Uterus (tissue), 4 donors: ENCODE data around the gene KIF1B. TPM values are rescaled to one million over a fixed set of nuclear protein-coding genes. Genes with fewer than 3 reads are reported as not detected.
A peak's percentile ranks its signal among the peaks of the same experiment; 100 is the strongest.

ENCODE experiments used
- DNase-seq, 2 donors: peaks; one replicate each; pipeline ENCODE4 v3.0.0-alpha.2; 2019 to 2020
- H3K27ac ChIP-seq, 2 donors: fragments of 200-600 bp; sonication (generic); 1 replicate in 1 of 2; 2 replicates in 1 of 2; pipeline ENCODE4 v1.5.1; 2016 to 2018
- H3K27me3 ChIP-seq, 2 donors: fragments of 200-600 bp; sonication (generic); one replicate each; pipeline ENCODE4 v1.5.1; 2018 to 2019; ENCODE audit warnings: control low read depth in 1 of 2
- H3K36me3 ChIP-seq, 2 donors: fragments of 200-600 bp; sonication (generic); one replicate each; pipeline ENCODE4 v1.5.1; 2019; ENCODE audit warnings: control low read depth in 1 of 2
- H3K4me1 ChIP-seq, 2 donors: fragments of 200-600 bp; sonication (generic); one replicate each; pipeline ENCODE4 v1.5.1; 2018 to 2019; ENCODE audit warnings: control low read depth in 1 of 2
- H3K4me3 ChIP-seq, 2 donors: fragments of 200-600 bp; sonication (generic); 1 replicate in 1 of 2; 2 replicates in 1 of 2; pipeline ENCODE4 v1.5.1; 2018 to 2019; ENCODE audit warnings: mild to moderate bottlenecking in 1 of 2
- H3K9me3 ChIP-seq, 2 donors: fragments of 200-600 bp; sonication (generic); one replicate each; pipeline ENCODE4 v1.5.1; 2019; ENCODE audit warnings: control low read depth in 1 of 2
- CTCF ChIP-seq, 4 experiments: fragments of 200-600 bp in 2 of 4; fragments of 450-650 bp in 2 of 4; sonication (generic) in 2 of 4; IDR thresholded peaks; one replicate each; pipeline ENCODE4 v1.5.1; 2016 to 2019; ENCODE audit warnings: antibody characterized with exemption in 4 of 4, mild to moderate bottlenecking in 2 of 4, moderate library complexity in 1 of 4
- POLR2A ChIP-seq, 2 donors: fragments of 450-650 bp; IDR thresholded peaks; one replicate each; pipeline ENCODE4 v1.6.1; 2016; ENCODE audit warnings: antibody characterized with exemption in 2 of 2, mild to moderate bottlenecking in 1 of 2, moderate library complexity in 1 of 2
- intact Hi-C: fragments of 100-400 bp; cut with DNase I; formaldehyde crosslinking; loops from one replicate; pipeline ENCODE4 v1.15.1; 2023; ENCODE audit warnings: low total_unique reads
- total RNA-seq, 4 donors: library from RNA; depleted of rRNA in 3 of 4; stranded (reverse); fragments of >200 nt in 3 of 4; gene quantifications; one replicate each; pipeline versions ENCODE4 v1.1.0 to v1.2.4, GENCODE V29; 2014 to 2023
- donor health status: DM: yes; HTN: yes; CAD: no.

The KIF1B gene
- 10 to 100 TPM; 26.4 to 89.6 (median 45.1) TPM for total RNA-seq

GRCh38 chr1:10209905-10210810, at the start of gene KIF1B:
Gene KIF1B, plus strand, starts transcription at chr1:10210570. Its CDS starts 21,759 bp downstream, at chr1:10232329.
- DNase-seq: peak; percentile 98 to 99
- H3K27ac ChIP-seq: peak within 1 kb of the TSS; percentile 99 to 100
- H3K4me3 ChIP-seq: peak within 1 kb of the TSS; percentile 74 to 98
- H3K36me3 ChIP-seq: no peaks in the 10 kb centered on the region
- peaks cover 0 to 10% of the 10 kb centered on the region in 2 donors for H3K4me1 ChIP-seq
- no peaks in the 10 kb centered on the region for H3K9me3 ChIP-seq
- H3K27me3 ChIP-seq: no peaks in the 10 kb centered on the region
- TF ChIP-seq CTCF (IDR thresholded peaks at IDR 0.05): peak; percentile 97 to 99 (median 98)
- peak; percentile 99 to 100 for TF ChIP-seq POLR2A (IDR thresholded peaks at IDR 0.05)
- intact Hi-C loops: no loop called here

DNA sequence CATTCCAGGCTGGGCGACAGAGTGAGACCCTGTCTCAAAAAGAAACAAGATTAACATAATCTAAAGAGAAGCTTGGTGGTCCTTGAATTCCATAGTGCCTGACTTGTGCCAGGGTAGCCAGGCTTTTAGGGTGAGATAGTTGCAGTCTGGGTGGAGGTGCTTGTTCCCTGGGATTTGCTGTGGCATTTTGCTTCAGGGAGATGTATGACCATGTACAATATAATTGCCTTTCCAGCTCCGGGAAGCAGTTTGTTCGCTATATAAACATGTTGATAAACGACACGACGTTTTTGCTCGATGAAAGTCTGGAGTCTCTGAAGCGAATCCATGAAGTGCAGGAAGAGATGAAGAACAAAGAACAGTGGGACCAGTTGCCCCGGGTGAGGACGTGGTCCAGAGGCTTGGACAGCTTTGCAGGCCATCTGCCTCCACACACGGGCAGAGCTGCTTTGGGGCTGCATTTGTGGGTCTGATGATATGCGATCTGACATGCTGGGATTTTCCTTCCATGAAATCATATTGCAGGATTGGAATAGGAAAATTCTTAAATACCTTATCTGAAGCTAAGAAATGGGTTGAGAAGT, 49.4 kb upstream of the KIF1B start:
- Histone ChIP-seq H3K27me3 (no peaks in the 10 kb centered on the region), H3K4me1 (peaks cover 4% of the 10 kb centered on the region in 2 donors), H3K9me3 (no peaks in the 10 kb centered on the region), H3K4me3 (no peak overlapping the region), H3K36me3 (no peaks in the 10 kb centered on the region), H3K27ac (peak overlapping the region; percentile 26 to 59)
- TF ChIP-seq POLR2A (IDR thresholded peaks at IDR 0.05): no peak
- TF ChIP-seq CTCF (IDR thresholded peaks at IDR 0.05): no peak
- no peak for DNase-seq
- intact Hi-C loops: no loop called here

DNA sequence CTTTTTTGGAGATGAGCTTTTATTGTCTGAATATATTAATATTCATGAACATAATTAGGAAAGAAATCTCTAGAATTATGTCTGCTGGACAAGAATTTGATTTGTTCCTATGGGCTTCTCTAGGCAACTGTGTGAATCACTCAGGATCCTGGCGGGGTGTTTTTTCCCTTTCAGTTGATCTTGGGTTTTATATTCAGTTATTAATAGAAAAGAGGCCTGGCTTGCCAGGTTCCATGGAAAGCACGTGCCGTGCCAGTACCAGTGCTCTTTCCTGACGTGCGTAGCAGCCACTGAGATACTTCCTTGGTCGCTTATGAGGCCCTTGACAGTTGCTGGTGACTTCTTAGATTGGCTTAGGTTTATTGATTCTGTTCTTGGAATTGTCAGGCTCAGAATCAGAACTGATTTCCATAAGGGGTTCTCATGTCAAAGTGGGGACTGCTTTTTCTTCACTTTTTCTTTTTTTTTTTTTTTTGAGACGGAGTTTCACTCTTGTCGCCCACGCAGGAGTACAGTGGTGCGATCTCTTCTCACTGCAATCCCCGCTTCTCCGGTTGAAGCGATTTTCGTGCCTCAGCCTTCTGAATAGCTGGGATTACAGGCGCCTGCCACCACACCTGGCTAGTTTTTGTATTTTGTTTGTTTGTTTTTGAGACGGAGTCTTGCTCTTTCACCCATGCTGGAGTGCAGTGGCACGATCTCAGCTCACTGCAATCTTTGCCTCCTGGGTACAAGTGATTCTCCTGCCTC, 48.7 kb upstream of the KIF1B start:
- no peaks in the 10 kb centered on the region for H3K36me3 ChIP-seq
- H3K9me3 ChIP-seq: no peaks in the 10 kb centered on the region
- H3K27ac ChIP-seq: peak overlapping the region; percentile 17 to 59
- peak; percentile 27 to 46 for DNase-seq
- H3K27me3 ChIP-seq: no peaks in the 10 kb centered on the region
- H3K4me1 ChIP-seq: peaks cover 4% of the 10 kb centered on the region in 2 donors
- intact Hi-C loops: no loop called here
- H3K4me3 ChIP-seq: no peak overlapping the region
- TF ChIP-seq CTCF (IDR thresholded peaks at IDR 0.05) (no peak), POLR2A (IDR thresholded peaks at IDR 0.05) (no peak)

GRCh38 chr1:10168912-10169514, 41.4 kb upstream of the KIF1B start:
- intact Hi-C loops: no loop called here
- Histone ChIP-seq H3K36me3 (no peaks in the 10 kb centered on the region), H3K27me3 (no peaks in the 10 kb centered on the region), H3K27ac (no peak overlapping the region), H3K9me3 (no peaks in the 10 kb centered on the region), H3K4me1 (no peaks in the 10 kb centered on the region), H3K4me3 (no peak overlapping the region)
- TF ChIP-seq POLR2A (IDR thresholded peaks at IDR 0.05) (no peak), CTCF (IDR thresholded peaks at IDR 0.05) (no peak)
- no peak for DNase-seq
